Panc1 (cell line): ENCODE data around the gene SPATA32.

Experiments
- POLR2AphosphoS5 ChIP-seq: IDR thresholded peaks from 2 replicates; pipeline ENCODE4 v1.6.1; 2012; ENCODE audit warnings: mild to moderate bottlenecking, low read depth, low read length, moderate library complexity
- SIN3A ChIP-seq: IDR thresholded peaks from 2 replicates; pipeline ENCODE4 v1.6.1; 2012; ENCODE audit warnings: low read depth, mild to moderate bottlenecking, low read length, moderate library complexity, borderline replicate concordance; ENCODE audit not compliant: insufficient read depth
- TCF7L2 ChIP-seq: IDR thresholded peaks from 2 replicates; pipeline ENCODE4 v1.6.1; 2011; ENCODE audit warnings: mild to moderate bottlenecking, low read depth, low read length, inconsistent platforms
- TF ChIP-seq, protein P1 (sequence below): fragments of 450-650 bp; IDR thresholded peaks from 2 replicates; pipeline ENCODE4 v1.5.1; 2017; ENCODE audit warnings: mild to moderate bottlenecking

DNA sequence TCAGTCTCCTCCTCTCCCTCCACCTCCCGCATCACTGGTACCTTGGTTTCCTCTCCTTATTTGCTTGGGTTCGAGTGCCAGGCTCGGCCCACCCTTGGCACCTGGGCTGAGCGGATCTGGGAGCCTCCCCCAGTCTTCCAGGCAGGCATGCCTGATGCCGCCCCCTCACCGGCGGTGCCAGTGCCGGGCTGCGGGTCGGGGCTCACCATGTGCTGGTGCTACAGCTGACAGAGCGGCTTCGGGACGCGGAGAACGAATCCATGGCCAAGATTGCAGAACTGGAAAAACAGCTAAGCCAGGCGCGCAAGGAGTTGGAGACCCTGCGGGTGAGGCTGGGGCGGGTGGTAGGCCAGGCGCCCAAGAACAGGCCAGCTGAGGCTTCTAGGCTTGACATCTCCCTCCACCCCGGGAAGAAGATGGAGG, 21.0 kb downstream of the SPATA32 start:
- TF ChIP-seq, protein P1, sequence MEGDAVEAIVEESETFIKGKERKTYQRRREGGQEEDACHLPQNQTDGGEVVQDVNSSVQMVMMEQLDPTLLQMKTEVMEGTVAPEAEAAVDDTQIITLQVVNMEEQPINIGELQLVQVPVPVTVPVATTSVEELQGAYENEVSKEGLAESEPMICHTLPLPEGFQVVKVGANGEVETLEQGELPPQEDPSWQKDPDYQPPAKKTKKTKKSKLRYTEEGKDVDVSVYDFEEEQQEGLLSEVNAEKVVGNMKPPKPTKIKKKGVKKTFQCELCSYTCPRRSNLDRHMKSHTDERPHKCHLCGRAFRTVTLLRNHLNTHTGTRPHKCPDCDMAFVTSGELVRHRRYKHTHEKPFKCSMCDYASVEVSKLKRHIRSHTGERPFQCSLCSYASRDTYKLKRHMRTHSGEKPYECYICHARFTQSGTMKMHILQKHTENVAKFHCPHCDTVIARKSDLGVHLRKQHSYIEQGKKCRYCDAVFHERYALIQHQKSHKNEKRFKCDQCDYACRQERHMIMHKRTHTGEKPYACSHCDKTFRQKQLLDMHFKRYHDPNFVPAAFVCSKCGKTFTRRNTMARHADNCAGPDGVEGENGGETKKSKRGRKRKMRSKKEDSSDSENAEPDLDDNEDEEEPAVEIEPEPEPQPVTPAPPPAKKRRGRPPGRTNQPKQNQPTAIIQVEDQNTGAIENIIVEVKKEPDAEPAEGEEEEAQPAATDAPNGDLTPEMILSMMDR, result no peak
- TF ChIP-seq POLR2AphosphoS5 (no peak), TCF7L2 (no peak), SIN3A (no peak)
